CD4-positive, alpha-beta T cell (primary cell): ENCODE data around the gene LKAAEAR1. TPM values are rescaled to one million over a fixed set of nuclear protein-coding genes. Genes with fewer than 3 reads are reported as not detected.

ENCODE experiments used
- ATAC-seq: fragments of 200-7000 bp; cut with Tn5 transposase; one replicate; pipeline ENCODE4 v1.10.0; 2022; ENCODE audit warnings: mild to moderate bottlenecking; ENCODE audit not compliant: poor library complexity
- CTCF ChIA-PET: fragments of 350-600 bp; sonication (Branson Sonifier 250); formaldehyde crosslinking; loops from one replicate; lab custom pipeline; 2021; ENCODE audit warnings: antibody characterized with exemption, inconsistent platforms; lab: Charles Lee
- POLR2A ChIA-PET: fragments of 350-600 bp; sonication (Branson Sonifier 250); formaldehyde crosslinking; loops from one replicate; lab custom pipeline; 2021; ENCODE audit warnings: antibody characterized with exemption, inconsistent platforms; lab: Charles Lee
- DNase-seq, 14 experiments: peaks; one replicate each; pipeline ENCODE4 v3.0.0-alpha.2; 2013 to 2020; ENCODE audit warnings: mixed read lengths in 2 of 14
- H3K27ac ChIP-seq, 2 donors: one replicate each; pipeline versions ENCODE4 v1.5.1 to v1.7.0; 2013; ENCODE audit warnings: low read length in 2 of 2, low read depth in 1 of 2, mild to moderate bottlenecking in 1 of 2
- H3K27me3 ChIP-seq, 2 experiments: 1 replicate in 1 of 2; 2 replicates in 1 of 2; pipeline versions ENCODE4 v1.6.1 to v1.7.0; 2013; ENCODE audit warnings: low read length in 2 of 2, control low read depth in 1 of 2, mild to moderate bottlenecking in 1 of 2, moderate library complexity in 1 of 2; ENCODE audit not compliant: insufficient read depth in 2 of 2, control insufficient read depth in 1 of 2
- H3K36me3 ChIP-seq: one replicate; pipeline ENCODE4 v1.6.1; 2013; ENCODE audit warnings: low read length, control low read depth; ENCODE audit not compliant: insufficient read depth
- H3K4me1 ChIP-seq: one replicate; pipeline ENCODE4 v1.6.1; 2013; ENCODE audit warnings: low read length, control low read depth; ENCODE audit not compliant: insufficient read depth
- H3K4me3 ChIP-seq: one replicate; pipeline ENCODE4 v1.5.1; 2013; ENCODE audit warnings: mild to moderate bottlenecking, low read length, moderate library complexity
- H3K9me3 ChIP-seq, 2 experiments: 1 replicate in 1 of 2; 2 replicates in 1 of 2; pipeline versions ENCODE4 v1.6.1 to v1.7.0; 2013; ENCODE audit warnings: low read length in 2 of 2, mild to moderate bottlenecking in 2 of 2, control low read depth in 1 of 2, moderate library complexity in 1 of 2; ENCODE audit not compliant: control insufficient read depth in 1 of 2, insufficient read depth in 1 of 2
- H3K27ac Mint-ChIP-seq: one replicate; pipeline ENCODE4 v1.8.0; 2020; ENCODE audit warnings: mixed read lengths
- H3K27me3 Mint-ChIP-seq: one replicate; pipeline ENCODE4 v1.8.0; 2021; ENCODE audit warnings: mixed read lengths
- H3K36me3 Mint-ChIP-seq: one replicate; pipeline ENCODE4 v1.8.0; 2021; ENCODE audit warnings: low read depth, mixed read lengths
- H3K4me1 Mint-ChIP-seq: one replicate; pipeline ENCODE4 v1.8.0; 2021; ENCODE audit warnings: low read depth, mixed read lengths
- H3K4me3 Mint-ChIP-seq: one replicate; pipeline ENCODE4 v1.8.0; 2020; ENCODE audit warnings: mild to moderate bottlenecking, mixed read lengths
- H3K9me3 Mint-ChIP-seq: one replicate; pipeline ENCODE4 v1.8.0; 2020; ENCODE audit warnings: mixed read lengths
- CTCF ChIP-seq: fragments of 200-600 bp; IDR thresholded peaks from one replicate; pipeline ENCODE4 v1.8.0; 2022; ENCODE audit warnings: antibody characterized with exemption, mild to moderate bottlenecking
- intact Hi-C, 2 experiments: fragments of 100-400 bp; cut with DNase I in 1 of 2; cut with micrococcal nuclease in 1 of 2; formaldehyde crosslinking; loops; one replicate each; pipeline versions ENCODE4 v1.15.1 to v1.9.0; 2023 to 2025; cut with DNase I, micrococcal nuclease
- total RNA-seq, 174 experiments: library from RNA in 2 of 174; stranded (reverse) in 2 of 174; gene quantifications; one replicate each; pipeline ENCODE4 v1.2.3 and lab custom pipeline; 2021 to 2026

Gene LKAAEAR1
- total RNA-seq, 2 experiments from 2014 or later = 0.30 to 0.39 TPM

- no peak for DNase-seq
- Mint-ChIP-seq H3K4me1 (peaks cover 26% of the 10 kb centered on the region), H3K9me3 (no peaks in the 10 kb centered on the region), H3K36me3 (no peaks in the 10 kb centered on the region), H3K27me3 (peaks cover 41% of the 10 kb centered on the region), H3K27ac (no peak overlapping the region), H3K4me3 (no peak overlapping the region)
- ATAC-seq = no peak
- CTCF ChIA-PET = interaction anchor here (1.2 kb wide), 1 partner anchor 10 kb away, joined by 3 read pairs; no protein-coding TSS in a partner anchor
- H3K36me3 ChIP-seq = no peaks in the 10 kb centered on the region
- H3K4me1 ChIP-seq = peaks cover 16% of the 10 kb centered on the region
- peaks cover 29 to 43% of the 10 kb centered on the region in 2 experiments for H3K27me3 ChIP-seq
- no peak for TF ChIP-seq CTCF
- intact Hi-C loops = no loop called here
- POLR2A ChIA-PET = interaction anchor here (1.2 kb wide), 1 partner anchor 10 kb away, joined by 3 read pairs; no protein-coding TSS in a partner anchor
- no peak overlapping the region for H3K4me3 ChIP-seq
- H3K27ac ChIP-seq = no peak overlapping the region
- peaks cover 0 to 22% of the 10 kb centered on the region in 2 experiments for H3K9me3 ChIP-seq
Observed at GRCh38 chr20:64047968-64048401, 36.2 kb downstream of the LKAAEAR1 start.

- Mint-ChIP-seq H3K9me3 (no peaks in the 10 kb centered on the region), H3K4me3 (no peak overlapping the region), H3K27me3 (peaks cover 34% of the 10 kb centered on the region), H3K36me3 (no peaks in the 10 kb centered on the region), H3K4me1 (peaks cover 26% of the 10 kb centered on the region), H3K27ac (no peak overlapping the region)
- Histone ChIP-seq H3K9me3 (peaks cover 0 to 22% of the 10 kb centered on the region in 2 experiments), H3K4me3 (no peak overlapping the region), H3K4me1 (peaks cover 21% of the 10 kb centered on the region), H3K27ac (no peak overlapping the region), H3K36me3 (no peaks in the 10 kb centered on the region), H3K27me3 (peaks cover 25 to 33% of the 10 kb centered on the region in 2 experiments)
- POLR2A ChIA-PET = interaction anchor here (0.7 to 1.2 kb wide), 2 partner anchors 9 to 69 kb away, joined by 3 read pairs; no protein-coding TSS in a partner anchor
- intact Hi-C loops = no loop called here
- DNase-seq (no peak), ATAC-seq (no peak)
- TF ChIP-seq CTCF = no peak
- CTCF ChIA-PET = interaction anchor here (1.2 kb wide), 1 partner anchor 9 kb away, joined by 3 read pairs; no protein-coding TSS in a partner anchor
Observed at GRCh38 chr20:64047046-64047389, 37.2 kb downstream of the LKAAEAR1 start.

- TF ChIP-seq CTCF = no peak
- H3K9me3 Mint-ChIP-seq = no peaks in the 10 kb centered on the region
- intact Hi-C loops = no loop called here
- peaks cover 34% of the 10 kb centered on the region for H3K4me1 Mint-ChIP-seq
- peaks cover 0 to 9% of the 10 kb centered on the region in 2 experiments for H3K9me3 ChIP-seq
- H3K27me3 Mint-ChIP-seq = peaks cover 22% of the 10 kb centered on the region
- no peaks in the 10 kb centered on the region for H3K36me3 Mint-ChIP-seq
- no peak overlapping the region for H3K4me3 Mint-ChIP-seq
- no peak overlapping the region for H3K4me3 ChIP-seq
- H3K4me1 ChIP-seq = peaks cover 36% of the 10 kb centered on the region
- CTCF ChIA-PET = no interaction called here
- H3K27ac ChIP-seq = no peak overlapping the region
- ATAC-seq (no peak), DNase-seq (no peak)
- peaks cover 10 to 17% of the 10 kb centered on the region in 2 experiments for H3K27me3 ChIP-seq
- peak overlapping the region; percentile 40 for H3K27ac Mint-ChIP-seq
- POLR2A ChIA-PET = no interaction called here
- H3K36me3 ChIP-seq = no peaks in the 10 kb centered on the region
Observed at GRCh38 chr20:64045346-64046011, 38.7 kb downstream of the LKAAEAR1 start.
